ENCODE measurements around the gene GPRIN1.

DNA sequence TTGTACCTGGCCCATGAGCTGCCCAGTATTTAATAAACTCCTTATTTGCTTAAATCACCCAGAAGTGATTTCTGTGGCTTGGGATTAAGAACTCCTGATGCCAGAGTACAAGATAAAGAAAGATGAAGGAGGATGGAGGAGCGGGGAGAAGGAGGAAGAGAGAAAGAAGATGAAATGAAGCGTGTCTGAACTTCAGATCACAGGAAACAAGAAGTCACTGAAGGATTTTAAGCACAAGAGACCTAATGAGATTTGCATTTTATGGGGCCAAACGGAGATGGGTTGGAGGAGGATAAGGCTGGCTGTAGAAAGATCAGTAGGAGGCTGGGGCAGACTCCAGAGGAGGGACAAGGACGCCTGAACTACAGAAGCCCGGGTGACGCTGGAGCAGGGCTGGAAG lies 23.6 kb upstream of the GPRIN1 start:
- TF ChIP-seq CTBP1 (IDR thresholded peaks at IDR 0.05; ENCODE audit: borderline replicate concordance) (no peak), HDGF (IDR thresholded peaks at IDR 0.05; ENCODE audit: borderline replicate concordance) (no peak), BHLHE40 (IDR thresholded peaks at IDR 0.05; ENCODE audit: borderline replicate concordance) (no peak), FOXA1 (IDR thresholded peaks at IDR 0.05) (no peak), SUZ12 (IDR thresholded peaks at IDR 0.05) (no peak), FOXK2 (IDR thresholded peaks at IDR 0.05) (no peak)

Data from HEK293T (cell line).